ENCODE data around the gene CLASP2.

- TF ChIP-seq CTCF (conservative IDR thresholded peaks at IDR 0.05; ENCODE audit: low read length) (no peak), EZH2phosphoT487 (IDR thresholded peaks at IDR 0.05; ENCODE audit: borderline replicate concordance) (no peak)
Measured at GRCh38 chr3:33717616-33717865, 513 bp downstream of the CLASP2 start.

All from Loucy (cell line).